Esophagus muscularis mucosa (tissue), 4 donors: Measurements from ENCODE around the gene CEBPE. TPM values are rescaled to one million over a fixed set of nuclear protein-coding genes. Genes with fewer than 3 reads are reported as not detected.

ENCODE experiments used
- DNase-seq: peaks from one replicate; pipeline ENCODE4 v3.0.0-alpha.2; 2017; ENCODE audit errors: extremely low spot score
- H3K27ac ChIP-seq, 4 donors: fragments of 200-600 bp; sonication (generic); replicated peaks in 1 of 4; 1 replicate in 3 of 4; 2 replicates in 1 of 4; pipeline ENCODE4 v1.5.1; 2016 to 2019; ENCODE audit warnings: mild to moderate bottlenecking in 1 of 4
- H3K27me3 ChIP-seq, 4 donors: fragments of 200-600 bp; sonication (generic); one replicate each; pipeline versions ENCODE4 v1.5.1 to v1.6.0; 2016 to 2019
- H3K36me3 ChIP-seq, 4 donors: fragments of 200-600 bp; sonication (generic); one replicate each; pipeline ENCODE4 v1.5.1; 2016 to 2019
- H3K4me1 ChIP-seq, 4 donors: fragments of 200-600 bp; sonication (generic); one replicate each; pipeline ENCODE4 v1.5.1; 2016 to 2019
- H3K4me3 ChIP-seq, 4 donors: fragments of 200-600 bp; sonication (generic); 1 replicate in 2 of 4; 2 replicates in 2 of 4; pipeline ENCODE4 v1.5.1; 2016 to 2019; ENCODE audit warnings: mild to moderate bottlenecking in 4 of 4, moderate library complexity in 1 of 4
- H3K9me3 ChIP-seq, 4 donors: fragments of 200-600 bp; sonication (generic); 1 replicate in 3 of 4; 2 replicates in 1 of 4; pipeline ENCODE4 v1.5.1; 2016 to 2019
- EP300 ChIP-seq: sonication (generic); formaldehyde crosslinking; IDR thresholded peaks from one replicate; pipeline ENCODE4 v1.6.1; 2017; ENCODE audit warnings: antibody characterized with exemption
- POLR2A ChIP-seq: fragments of 450-650 bp; IDR thresholded peaks from one replicate; pipeline ENCODE4 v1.6.1; 2017; ENCODE audit warnings: antibody characterized with exemption, moderate library complexity, mild to moderate bottlenecking, low read depth
- POLR2AphosphoS5 ChIP-seq, 2 donors: sonication (generic); formaldehyde crosslinking; IDR thresholded peaks; one replicate each; pipeline ENCODE4 v1.6.1; 2017; ENCODE audit warnings: antibody characterized with exemption in 2 of 2
- WGBS: methylation state at CpG from one replicate; pipeline ENCODE4 v1.1.5; 2018; 5-methylcytosine and 5-hydroxymethylcytosine counted together
- intact Hi-C: fragments of 100-400 bp; cut with DNase I; formaldehyde crosslinking; loops from one replicate; pipeline ENCODE4 v1.15.1; 2023
- total RNA-seq, 4 donors: library from RNA; depleted of rRNA; stranded (reverse); fragments of >200 nt; gene quantifications; one replicate each; pipeline versions ENCODE4 v1.1.0 to v1.2.1, GENCODE V29; 2016
- TF ChIP-seq, protein P1 (sequence below), 3 experiments: fragments of 200-600 bp in 2 of 3; fragments of 450-650 bp in 1 of 3; sonication (generic) in 2 of 3; IDR thresholded peaks; one replicate each; pipeline ENCODE4 v1.5.1; 2017 to 2019; ENCODE audit warnings: antibody characterized with exemption in 3 of 3, mild to moderate bottlenecking in 2 of 3, moderate library complexity in 1 of 3

CEBPE gene
- total RNA-seq, 4 donors from 2014 or later: 0.57 TPM; not detected in 3

DNA sequence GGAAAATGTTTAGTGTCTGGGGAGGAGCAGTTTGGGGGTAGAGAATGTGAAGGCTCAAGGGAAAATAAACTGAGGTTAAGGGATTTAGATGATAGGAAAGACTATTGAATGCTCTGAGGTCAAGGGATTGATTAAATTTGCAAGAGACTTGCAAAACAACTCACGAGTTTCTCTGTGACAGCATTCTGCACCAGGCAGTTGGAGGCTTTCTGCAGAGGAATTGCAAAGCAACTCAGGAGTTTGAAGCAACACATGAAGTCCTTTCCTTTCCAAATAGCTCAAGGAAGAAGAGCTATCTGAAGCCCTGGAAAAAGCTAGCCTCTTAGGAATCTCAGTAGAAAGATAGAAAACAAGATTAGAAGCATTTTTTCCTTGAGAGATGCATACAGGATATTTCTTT, 40.5 kb upstream of the CEBPE start:
- no peak for TF ChIP-seq EP300
- no peak for TF ChIP-seq POLR2A
- TF ChIP-seq, protein P1, sequence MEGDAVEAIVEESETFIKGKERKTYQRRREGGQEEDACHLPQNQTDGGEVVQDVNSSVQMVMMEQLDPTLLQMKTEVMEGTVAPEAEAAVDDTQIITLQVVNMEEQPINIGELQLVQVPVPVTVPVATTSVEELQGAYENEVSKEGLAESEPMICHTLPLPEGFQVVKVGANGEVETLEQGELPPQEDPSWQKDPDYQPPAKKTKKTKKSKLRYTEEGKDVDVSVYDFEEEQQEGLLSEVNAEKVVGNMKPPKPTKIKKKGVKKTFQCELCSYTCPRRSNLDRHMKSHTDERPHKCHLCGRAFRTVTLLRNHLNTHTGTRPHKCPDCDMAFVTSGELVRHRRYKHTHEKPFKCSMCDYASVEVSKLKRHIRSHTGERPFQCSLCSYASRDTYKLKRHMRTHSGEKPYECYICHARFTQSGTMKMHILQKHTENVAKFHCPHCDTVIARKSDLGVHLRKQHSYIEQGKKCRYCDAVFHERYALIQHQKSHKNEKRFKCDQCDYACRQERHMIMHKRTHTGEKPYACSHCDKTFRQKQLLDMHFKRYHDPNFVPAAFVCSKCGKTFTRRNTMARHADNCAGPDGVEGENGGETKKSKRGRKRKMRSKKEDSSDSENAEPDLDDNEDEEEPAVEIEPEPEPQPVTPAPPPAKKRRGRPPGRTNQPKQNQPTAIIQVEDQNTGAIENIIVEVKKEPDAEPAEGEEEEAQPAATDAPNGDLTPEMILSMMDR (IDR thresholded peaks at IDR 0.05): no peak
- TF ChIP-seq POLR2AphosphoS5 (IDR thresholded peaks at IDR 0.05): no peak

DNA sequence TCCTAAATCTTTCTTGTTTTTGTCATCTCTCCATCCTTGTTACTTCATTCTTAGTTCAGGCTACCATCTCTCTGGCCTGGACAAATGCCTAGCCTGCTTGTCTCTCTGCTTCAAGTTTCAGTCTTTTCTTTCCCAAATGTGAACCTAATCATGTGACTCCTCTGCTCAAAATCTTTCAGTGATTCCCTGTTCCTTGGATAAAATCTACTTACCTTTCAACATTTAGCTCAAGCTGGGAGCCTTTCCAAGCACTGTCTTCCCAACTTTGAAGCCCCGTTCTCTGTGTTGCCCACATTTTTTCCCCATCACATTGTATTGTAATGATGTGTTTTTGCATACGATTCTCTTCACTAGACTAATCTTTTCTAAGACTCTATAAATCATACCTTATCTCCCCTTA, 39.7 kb upstream of the CEBPE start:
- WGBS: 73% methylated on average over 2 of the region's 2 CpGs
- H3K4me3 ChIP-seq: no peak overlapping the region
- H3K4me1 ChIP-seq: peaks cover 14 to 41% (median 38%) of the 10 kb centered on the region in 4 donors
- TF ChIP-seq POLR2AphosphoS5 (IDR thresholded peaks at IDR 0.05) (no peak), POLR2A (no peak), EP300 (no peak)
- TF ChIP-seq, protein P1 (IDR thresholded peaks at IDR 0.05): no peak
- no peak for DNase-seq
- no peaks in the 10 kb centered on the region for H3K9me3 ChIP-seq
- intact Hi-C loops: no loop called here
- H3K27me3 ChIP-seq: no peaks in the 10 kb centered on the region
- H3K27ac ChIP-seq: no peak overlapping the region
- H3K36me3 ChIP-seq: peaks cover 0 to 34% (median 13%) of the 10 kb centered on the region in 4 donors

More for the DNA sequence above, 40.5 kb upstream of the CEBPE start:
- no peak overlapping the region for H3K27ac ChIP-seq
- H3K27me3 ChIP-seq: no peaks in the 10 kb centered on the region
- 73% methylated on average over 1 of the region's 1 CpG for WGBS
- no peak overlapping the region for H3K4me3 ChIP-seq
- no peak for DNase-seq
- H3K36me3 ChIP-seq: peaks cover 0 to 41% (median 20%) of the 10 kb centered on the region in 4 donors
- H3K4me1 ChIP-seq: peaks cover 14 to 33% (median 31%) of the 10 kb centered on the region in 4 donors
- intact Hi-C loops: no loop called here
- no peaks in the 10 kb centered on the region for H3K9me3 ChIP-seq

DNA sequence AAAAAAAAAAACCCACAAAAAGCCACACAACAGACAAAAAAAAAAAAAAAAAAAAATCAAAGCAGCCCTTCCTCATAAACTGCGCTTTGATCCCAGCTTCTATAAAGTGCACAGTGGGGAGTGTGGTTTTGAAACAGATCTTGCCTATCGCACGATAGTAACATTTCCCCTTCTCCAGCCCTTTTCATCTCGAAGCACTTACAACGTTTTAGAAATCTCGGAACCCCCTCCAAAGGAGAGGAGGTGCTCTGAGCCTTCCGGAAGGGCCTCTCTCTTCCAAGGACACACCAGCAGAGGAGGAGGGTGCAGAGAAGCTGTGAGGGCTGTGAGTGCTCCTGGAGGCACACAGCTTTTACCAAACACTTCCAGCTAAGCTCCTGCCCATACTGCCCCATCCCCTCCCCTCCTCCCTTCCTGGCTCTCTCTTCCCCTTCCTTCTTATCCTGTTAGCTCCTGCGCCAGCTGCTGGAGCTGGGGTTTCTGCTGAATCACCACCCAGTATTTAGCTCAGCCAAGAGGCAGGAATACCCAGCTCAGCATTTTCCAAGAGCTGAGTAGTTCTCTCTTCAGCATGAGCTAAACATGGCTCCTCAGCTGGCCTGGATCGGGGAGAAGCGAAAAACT, 36.0 kb upstream of the CEBPE start:
- peaks cover 32 to 62% (median 59%) of the 10 kb centered on the region in 4 donors for H3K4me1 ChIP-seq
- DNase-seq: peak; percentile 95
- H3K4me3 ChIP-seq: peak overlapping the region; percentile 35 to 54 (median 44)
- H3K36me3 ChIP-seq: peaks cover 0 to 28% (median 9%) of the 10 kb centered on the region in 4 donors
- peak overlapping the region; percentile 90 to 94 (median 92) for H3K27ac ChIP-seq
- intact Hi-C loops: no loop called here
- TF ChIP-seq POLR2A (peak; percentile 17), EP300 (no peak), POLR2AphosphoS5 (IDR thresholded peaks at IDR 0.05) (peak; percentile 87 to 92)
- TF ChIP-seq, protein P1 (IDR thresholded peaks at IDR 0.05): peak in 1 of 3 experiments; percentile 16
- H3K27me3 ChIP-seq: no peaks in the 10 kb centered on the region
- 28% methylated on average over 10 of the region's 10 CpGs for WGBS
- no peaks in the 10 kb centered on the region for H3K9me3 ChIP-seq

DNA sequence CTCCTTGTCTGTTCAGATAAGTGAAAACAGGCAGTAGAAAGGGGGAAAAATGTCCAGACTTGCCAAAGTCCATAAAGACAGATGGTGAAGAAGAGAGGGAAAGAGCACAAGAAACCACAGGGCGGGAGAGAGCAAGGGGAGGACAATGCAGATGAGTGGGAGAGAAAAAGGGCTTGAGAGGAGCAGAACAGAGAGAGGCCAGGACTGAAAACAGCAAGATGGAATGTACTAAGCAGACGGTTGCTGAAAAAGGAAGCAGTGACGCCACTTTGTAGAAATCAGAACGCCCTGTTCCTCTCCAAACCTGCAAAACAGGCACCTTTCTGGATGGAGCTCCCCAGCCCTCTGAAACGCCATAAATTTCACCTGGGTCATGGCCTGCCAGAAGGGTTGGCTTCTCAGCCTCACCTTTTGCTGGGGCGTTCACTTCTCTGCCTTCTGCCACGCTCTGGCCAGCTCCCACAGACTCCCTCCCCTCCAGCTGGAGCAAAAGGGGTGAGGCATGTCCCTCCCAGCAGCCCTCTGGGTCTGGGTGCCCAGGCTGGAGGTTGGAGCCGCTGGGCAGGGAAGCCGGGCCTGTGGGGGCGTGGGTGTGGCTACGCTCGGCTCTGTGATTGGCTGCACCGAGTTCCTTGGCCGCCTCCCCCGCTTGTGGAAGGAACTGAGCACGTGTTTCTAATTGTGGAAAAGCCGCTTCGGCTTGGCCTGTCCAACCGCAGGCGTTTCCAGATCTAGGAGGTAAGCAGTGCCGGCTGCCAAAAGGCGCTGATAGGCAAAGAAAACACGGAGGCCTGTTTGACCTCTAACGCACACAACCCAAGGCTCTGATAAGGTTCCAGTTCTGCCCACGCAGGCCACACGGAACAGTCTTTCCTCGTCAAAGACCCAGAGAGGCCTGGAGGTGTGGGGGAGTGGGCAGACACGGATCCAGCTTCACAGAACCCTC, 35.1 kb upstream of the CEBPE start:
- Histone ChIP-seq H3K4me1 (peaks cover 32 to 72% (median 65%) of the 10 kb centered on the region in 4 donors), H3K9me3 (no peaks in the 10 kb centered on the region), H3K27me3 (no peaks in the 10 kb centered on the region), H3K4me3 (peak overlapping the region; percentile 35 to 54 (median 44)), H3K27ac (peak overlapping the region; percentile 90 to 94 (median 92)), H3K36me3 (peaks cover 0 to 19% (median 6%) of the 10 kb centered on the region in 4 donors)
- intact Hi-C loops: no loop called here
- TF ChIP-seq POLR2A: peak; percentile 77
- TF ChIP-seq, protein P1 (IDR thresholded peaks at IDR 0.05): no peak
- peak; percentile 90 for TF ChIP-seq EP300
- TF ChIP-seq POLR2AphosphoS5 (IDR thresholded peaks at IDR 0.05): peak; percentile 75 to 94
- WGBS: 35% methylated on average over 24 of the region's 28 CpGs
- DNase-seq: peak; percentile 97
